CD4-positive, alpha-beta memory T cell (primary cell): Measurements from ENCODE around the gene INTS3. TPM values are rescaled to one million over a fixed set of nuclear protein-coding genes. Genes with fewer than 3 reads are reported as not detected.

Experiments
- CTCF ChIA-PET: fragments of 350-600 bp; sonication (Branson Sonifier 250); formaldehyde crosslinking; loops from one replicate; lab custom pipeline; 2021; ENCODE audit warnings: inconsistent platforms; ENCODE audit not compliant: partially characterized antibody; lab: Charles Lee
- POLR2A ChIA-PET: fragments of 350-600 bp; sonication (Branson Sonifier 250); formaldehyde crosslinking; loops from one replicate; lab custom pipeline; 2021; ENCODE audit not compliant: partially characterized antibody; lab: Charles Lee
- DNase-seq, 5 donors: peaks; one replicate each; pipeline versions ENCODE4 v3.0.0 to v3.0.0-alpha.2; 2020 to 2022; ENCODE audit warnings: mixed read lengths in 1 of 5
- H3K27ac ChIP-seq: one replicate; pipeline ENCODE4 v1.7.0; 2013; ENCODE audit warnings: low read depth, low read length
- H3K27me3 ChIP-seq: 2 replicates; pipeline ENCODE4 v1.7.0; 2013; ENCODE audit warnings: mild to moderate bottlenecking, low read length, moderate library complexity; ENCODE audit not compliant: insufficient read depth
- H3K36me3 ChIP-seq: 2 replicates; pipeline ENCODE4 v1.7.0; 2013; ENCODE audit warnings: mild to moderate bottlenecking, low read length, moderate library complexity; ENCODE audit not compliant: insufficient read depth
- H3K4me1 ChIP-seq: 2 replicates; pipeline ENCODE4 v1.7.0; 2013; ENCODE audit warnings: mild to moderate bottlenecking, low read length, moderate library complexity; ENCODE audit not compliant: insufficient read depth
- H3K4me3 ChIP-seq, 2 donors: one replicate each; pipeline ENCODE4 v1.7.0; 2013; ENCODE audit warnings: low read length in 2 of 2, mild to moderate bottlenecking in 1 of 2
- H3K9me3 ChIP-seq, 2 donors: one replicate each; pipeline ENCODE4 v1.7.0; 2013; ENCODE audit warnings: low read length in 2 of 2, control low read depth in 1 of 2; ENCODE audit not compliant: control insufficient read depth in 1 of 2
- H3K27ac Mint-ChIP-seq, 7 donors: one replicate each; pipeline ENCODE4 v1.8.0; 2020 to 2021; ENCODE audit warnings: mixed read lengths in 7 of 7, mild to moderate bottlenecking in 6 of 7, inconsistent platforms in 3 of 7, moderate library complexity in 3 of 7
- H3K27me3 Mint-ChIP-seq, 2 donors: one replicate each; pipeline ENCODE4 v1.8.0; 2020 to 2021; ENCODE audit warnings: mixed read lengths in 2 of 2
- H3K36me3 Mint-ChIP-seq, 2 donors: one replicate each; pipeline ENCODE4 v1.8.0; 2020 to 2021; ENCODE audit warnings: mixed read lengths in 2 of 2, inconsistent platforms in 1 of 2, mild to moderate bottlenecking in 1 of 2
- H3K4me1 Mint-ChIP-seq, 4 donors: one replicate each; pipeline ENCODE4 v1.8.0; 2020 to 2021; ENCODE audit warnings: mixed read lengths in 4 of 4, mild to moderate bottlenecking in 1 of 4
- H3K4me3 Mint-ChIP-seq, 8 donors: one replicate each; pipeline ENCODE4 v1.8.0; 2020 to 2021; ENCODE audit warnings: mixed read lengths in 8 of 8, mild to moderate bottlenecking in 7 of 8, moderate library complexity in 6 of 8, inconsistent platforms in 3 of 8
- H3K9me3 Mint-ChIP-seq, 8 donors: one replicate each; pipeline ENCODE4 v1.8.0; 2020 to 2021; ENCODE audit warnings: mixed read lengths in 8 of 8, mild to moderate bottlenecking in 5 of 8, inconsistent platforms in 3 of 8, moderate library complexity in 1 of 8
- intact Hi-C: fragments of 100-400 bp; cut with micrococcal nuclease; formaldehyde crosslinking; loops from one replicate; pipeline ENCODE4 v1.15.1; 2023
- polyA plus RNA-seq, 2 donors: library from polyadenylated mRNA; unstranded; fragments of 300-500 nt; fragmentation: Illumina TruSeq; gene quantifications; one replicate each; pipeline ENCODE4 v1.2.3, GENCODE V29; 2021
- total RNA-seq, 2 experiments: library from RNA; stranded (reverse); gene quantifications; one replicate each; pipeline ENCODE4 v1.2.3, GENCODE V29; 2021

Gene INTS3
- total and polyA plus RNA-seq, 4 experiments from 2014 or later = 8.1 to 53.0 (median 30.8) TPM

- Mint-ChIP-seq H3K4me1 (peaks cover 24 to 46% (median 30%) of the 10 kb centered on the region in 4 donors), H3K9me3 (no peaks in the 10 kb centered on the region), H3K27me3 (no peaks in the 10 kb centered on the region), H3K4me3 (no peak overlapping the region), H3K36me3 (peaks cover 5 to 13% of the 10 kb centered on the region in 2 donors), H3K27ac (peak overlapping the region in 6 of 7 donors; percentile 52 to 88 (median 68))
- peaks cover 22% of the 10 kb centered on the region for H3K4me1 ChIP-seq
- ChIA-PET CTCF (interaction anchor here (0.6 to 9.6 kb wide), 5 partner anchors 17 to 234 kb away, joined by 3 to 169 read pairs (median 3); partner anchors contain the start of genes DENND4B, RAB13 and RPS27), POLR2A (interaction anchor here (0.7 to 3.4 kb wide), 4 partner anchors 121 to 188 kb away, joined by 4 to 12 read pairs (median 6); partner anchors contain the start of genes GATAD2B, JTB, RAB13 and RPS27)
- H3K27ac ChIP-seq = no peak overlapping the region
- peaks cover 4% of the 10 kb centered on the region for H3K36me3 ChIP-seq
- DNase-seq = no peak
- no peaks in the 10 kb centered on the region for H3K27me3 ChIP-seq
- H3K4me3 ChIP-seq = no peak overlapping the region
- intact Hi-C loops = no loop called here
- no peaks in the 10 kb centered on the region for H3K9me3 ChIP-seq
Measured at GRCh38 chr1:153801786-153802697, 74.2 kb downstream of the INTS3 start.

DNA sequence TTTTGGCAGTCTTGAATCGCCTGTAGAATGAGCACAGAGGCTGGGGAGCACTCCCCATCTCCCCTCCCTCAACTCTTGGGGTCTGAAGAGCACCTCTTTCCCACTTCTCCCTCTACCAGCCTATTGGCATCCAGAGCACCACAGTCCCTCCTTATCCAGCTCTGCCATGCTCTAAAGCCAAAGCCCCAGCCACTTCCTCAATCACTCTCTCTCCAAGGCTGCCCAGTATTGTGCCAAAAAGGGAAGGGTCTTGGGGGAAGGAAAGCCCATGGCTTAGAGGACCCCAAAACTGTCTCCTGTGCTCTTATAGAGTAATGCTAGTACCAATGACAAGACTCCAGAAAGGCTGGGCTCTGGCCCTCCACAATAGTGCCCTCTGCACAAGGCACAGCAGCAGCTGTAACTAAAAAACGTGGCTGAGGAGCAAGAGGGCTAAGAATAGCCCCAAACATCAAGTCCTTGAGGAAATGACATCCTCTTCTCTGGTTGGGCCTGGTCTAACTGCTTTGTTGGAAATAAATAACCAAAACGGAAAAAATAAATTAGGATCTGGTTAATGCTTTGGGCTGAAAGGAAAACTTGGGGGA is 75.7 kb downstream of the INTS3 start:
- Mint-ChIP-seq H3K9me3 (no peaks in the 10 kb centered on the region), H3K4me3 (no peak overlapping the region), H3K4me1 (peaks cover 21 to 43% (median 29%) of the 10 kb centered on the region in 4 donors), H3K27ac (peak overlapping the region; percentile 57 to 94 (median 84)), H3K27me3 (no peaks in the 10 kb centered on the region), H3K36me3 (peaks cover 11 to 23% of the 10 kb centered on the region in 2 donors)
- H3K9me3 ChIP-seq = no peaks in the 10 kb centered on the region
- intact Hi-C loops = no loop called here
- H3K4me3 ChIP-seq = no peak overlapping the region
- POLR2A ChIA-PET = interaction anchor here (0.9 to 3.4 kb wide), 4 partner anchors 19 to 187 kb away, joined by 3 to 12 read pairs (median 6); partner anchors contain the start of genes CREB3L4, JTB and RPS27
- no peak overlapping the region for H3K27ac ChIP-seq
- DNase-seq = no peak
- CTCF ChIA-PET = interaction anchor here (1.2 to 9.6 kb wide), 2 partner anchors 174 to 184 kb away, joined by 4 to 169 read pairs; partner anchors contain the start of genes JTB, RAB13 and RPS27
- peaks cover 22% of the 10 kb centered on the region for H3K4me1 ChIP-seq
- H3K36me3 ChIP-seq = peaks cover 10% of the 10 kb centered on the region
- no peaks in the 10 kb centered on the region for H3K27me3 ChIP-seq

DNA sequence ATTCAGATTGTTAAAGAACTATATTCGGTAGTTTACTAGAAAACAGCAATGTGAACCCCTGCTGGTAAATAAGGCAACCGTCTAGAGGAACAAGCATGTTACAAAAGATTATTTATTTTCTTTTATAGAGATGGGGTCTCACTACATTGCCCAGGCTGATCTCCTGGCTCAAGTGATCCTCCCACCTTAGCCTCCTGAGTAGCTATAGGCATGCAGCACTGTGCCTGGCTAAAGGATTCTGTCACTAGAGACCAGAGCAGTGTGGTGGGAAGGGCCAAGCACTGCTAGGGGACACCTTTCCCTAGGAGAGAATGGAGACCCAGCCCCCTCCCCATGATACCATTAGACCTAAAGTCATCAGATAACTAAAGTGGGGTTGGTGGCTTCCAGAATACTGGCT is 76.3 kb downstream of the INTS3 start:
- H3K27ac ChIP-seq = no peak overlapping the region
- peaks cover 22% of the 10 kb centered on the region for H3K4me1 ChIP-seq
- Mint-ChIP-seq H3K36me3 (peaks cover 16 to 26% of the 10 kb centered on the region in 2 donors), H3K27ac (peak overlapping the region; percentile 71 to 94 (median 93)), H3K4me1 (peaks cover 21 to 43% (median 29%) of the 10 kb centered on the region in 4 donors), H3K4me3 (no peak overlapping the region), H3K27me3 (no peaks in the 10 kb centered on the region), H3K9me3 (no peaks in the 10 kb centered on the region)
- no peaks in the 10 kb centered on the region for H3K27me3 ChIP-seq
- H3K36me3 ChIP-seq = peaks cover 10% of the 10 kb centered on the region
- POLR2A ChIA-PET = interaction anchor here (0.8 to 3.4 kb wide), 6 partner anchors 20 to 187 kb away, joined by 3 to 12 read pairs (median 4); partner anchors contain the start of genes CREB3L4, JTB, RPS27 and SLC39A1
- no peak overlapping the region for H3K4me3 ChIP-seq
- intact Hi-C loops = no loop called here
- H3K9me3 ChIP-seq = no peaks in the 10 kb centered on the region
- DNase-seq = no peak
- CTCF ChIA-PET = interaction anchor here (0.6 to 1.2 kb wide), 4 partner anchors 23 to 183 kb away, joined by 3 to 4 read pairs (median 3); partner anchors contain the start of genes CREB3L4, JTB and RAB13

DNA sequence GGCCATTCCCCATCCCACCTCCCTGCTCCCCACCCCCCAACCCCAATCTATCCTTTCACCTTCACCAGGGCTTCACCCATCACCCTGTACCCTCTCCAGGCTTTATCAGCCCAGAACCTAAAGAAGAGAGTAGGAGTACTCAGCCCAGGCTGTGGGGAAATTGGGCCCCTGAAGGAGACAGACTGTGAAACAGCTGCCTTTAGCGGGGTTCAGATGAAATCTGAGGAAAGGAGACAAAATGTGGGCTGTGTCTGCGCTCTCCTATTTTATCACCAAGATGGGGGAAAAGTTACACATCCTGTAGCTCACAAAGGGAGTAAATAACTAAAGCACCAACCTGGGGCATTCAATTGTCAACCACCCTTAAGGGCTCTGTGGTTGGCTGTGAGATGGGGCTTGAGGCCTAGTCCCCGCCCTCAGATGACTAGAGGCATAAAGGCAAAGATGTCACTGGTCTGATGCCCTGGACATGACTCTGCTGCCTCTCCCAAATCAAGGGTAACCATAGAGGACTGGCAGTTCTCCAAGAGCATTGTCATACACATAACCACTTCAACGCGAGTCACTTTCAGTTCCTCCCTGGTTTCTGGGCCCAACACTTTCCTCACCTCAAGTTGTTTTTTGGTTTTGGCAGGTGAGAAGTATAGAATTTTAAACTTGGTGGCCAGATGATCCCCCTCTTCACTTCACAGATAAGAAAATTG is 77.3 kb downstream of the INTS3 start:
- CTCF ChIA-PET = interaction anchor here (0.7 to 1.5 kb wide), 6 partner anchors 9 to 188 kb away, joined by 3 to 5 read pairs (median 3); partner anchors contain the start of genes CREB3L4 and RAB13
- H3K4me1 ChIP-seq = peaks cover 22% of the 10 kb centered on the region
- POLR2A ChIA-PET = interaction anchor here (0.8 to 2.2 kb wide), 4 partner anchors 22 to 186 kb away, joined by 3 to 12 read pairs (median 6); partner anchors contain the start of genes GATAD2B, RPS27 and SLC39A1
- H3K4me3 ChIP-seq = no peak overlapping the region
- Mint-ChIP-seq H3K9me3 (no peaks in the 10 kb centered on the region), H3K36me3 (peaks cover 24 to 37% of the 10 kb centered on the region in 2 donors), H3K27ac (peak overlapping the region; percentile 87 to 96 (median 90)), H3K4me3 (peak overlapping the region in 7 of 8 donors; percentile 7 to 69 (median 38)), H3K4me1 (peaks cover 21 to 43% (median 29%) of the 10 kb centered on the region in 4 donors), H3K27me3 (no peaks in the 10 kb centered on the region)
- peak overlapping the region; percentile 52 for H3K27ac ChIP-seq
- H3K9me3 ChIP-seq = no peaks in the 10 kb centered on the region
- peak; percentile 85 to 95 (median 87) for DNase-seq
- H3K36me3 ChIP-seq = peaks cover 21% of the 10 kb centered on the region
- H3K27me3 ChIP-seq = no peaks in the 10 kb centered on the region
- intact Hi-C loops = no loop called here

GRCh38 chr1:153805886-153806719 is 78.3 kb downstream of the INTS3 start:
- Mint-ChIP-seq H3K27ac (peak overlapping the region; percentile 87 to 96 (median 90)), H3K4me1 (peaks cover 21 to 43% (median 30%) of the 10 kb centered on the region in 4 donors), H3K27me3 (no peaks in the 10 kb centered on the region), H3K9me3 (no peaks in the 10 kb centered on the region), H3K36me3 (peaks cover 26 to 45% of the 10 kb centered on the region in 2 donors), H3K4me3 (peak overlapping the region in 5 of 8 donors; percentile 5 to 69 (median 7))
- H3K27me3 ChIP-seq = no peaks in the 10 kb centered on the region
- H3K27ac ChIP-seq = peak overlapping the region; percentile 52
- DNase-seq = no peak
- intact Hi-C loops = no loop called here
- peaks cover 24% of the 10 kb centered on the region for H3K36me3 ChIP-seq
- peaks cover 22% of the 10 kb centered on the region for H3K4me1 ChIP-seq
- no peaks in the 10 kb centered on the region for H3K9me3 ChIP-seq
- CTCF ChIA-PET = interaction anchor here (1.2 to 1.5 kb wide), 2 partner anchors 10 to 13 kb away, joined by 3 to 5 read pairs; no protein-coding TSS in a partner anchor
- POLR2A ChIA-PET = interaction anchor here (0.8 to 2.2 kb wide), 3 partner anchors 10 to 185 kb away, joined by 4 to 12 read pairs (median 8); partner anchors contain the start of genes GATAD2B and RPS27
- H3K4me3 ChIP-seq = no peak overlapping the region
